Hepatocyte (in vitro differentiated cells): ENCODE results near the gene PCBP3. TPM values are rescaled to one million over a fixed set of nuclear protein-coding genes. Genes with fewer than 3 reads are reported as not detected.

Source experiments
- DNase-seq: peaks from one replicate; pipeline ENCODE4 v3.0.0-alpha.2; 2016; ENCODE audit warnings: low spot score
- H2AFZ ChIP-seq: fragments of 200-600 bp; sonication (generic); 2 replicates; pipeline ENCODE4 v1.6.0; 2016; ENCODE audit warnings: antibody characterized with exemption, mild to moderate bottlenecking
- H3K27ac ChIP-seq: fragments of 200-600 bp; sonication (generic); 2 replicates; pipeline ENCODE4 v1.5.1; 2016; ENCODE audit warnings: mild to moderate bottlenecking
- H3K27me3 ChIP-seq: fragments of 200-600 bp; sonication (generic); 2 replicates; pipeline ENCODE4 v1.6.1; 2016
- H3K36me3 ChIP-seq: fragments of 200-600 bp; sonication (generic); replicated peaks from 2 replicates; pipeline ENCODE4 v1.5.1; 2016; ENCODE audit warnings: low read depth; ENCODE audit not compliant: insufficient read depth
- H3K4me1 ChIP-seq: fragments of 200-600 bp; sonication (generic); 2 replicates; pipeline ENCODE4 v1.5.1; 2016; ENCODE audit warnings: mild to moderate bottlenecking, moderate library complexity; ENCODE audit not compliant: insufficient read depth
- H3K4me2 ChIP-seq: fragments of 200-600 bp; sonication (generic); 2 replicates; pipeline ENCODE4 v1.6.0; 2016
- H3K4me3 ChIP-seq: fragments of 200-600 bp; sonication (generic); 2 replicates; pipeline ENCODE4 v1.5.1; 2016; ENCODE audit warnings: mild to moderate bottlenecking
- H3K79me2 ChIP-seq: fragments of 200-600 bp; sonication (generic); 2 replicates; pipeline ENCODE4 v1.6.0; 2017; ENCODE audit warnings: mild to moderate bottlenecking
- H3K9me2 ChIP-seq: fragments of 200-600 bp; sonication (generic); replicated peaks from 2 replicates; pipeline ENCODE4 v1.6.0; 2017; ENCODE audit warnings: mild to moderate bottlenecking; ENCODE audit not compliant: insufficient read depth
- H3K9me3 ChIP-seq: fragments of 200-600 bp; sonication (generic); 2 replicates; pipeline ENCODE4 v1.5.1; 2016; ENCODE audit warnings: low read depth, mild to moderate bottlenecking
- H4K20me1 ChIP-seq: fragments of 200-600 bp; sonication (generic); 2 replicates; pipeline ENCODE4 v1.6.0; 2016; ENCODE audit warnings: mild to moderate bottlenecking; ENCODE audit not compliant: insufficient read depth, poor library complexity, severe bottlenecking
- EZH2 ChIP-seq: fragments of 200-600 bp; sonication (generic); IDR thresholded peaks from 2 replicates; pipeline ENCODE4 v1.6.1; 2016; ENCODE audit warnings: antibody characterized with exemption, mild to moderate bottlenecking, borderline replicate concordance
- EZH2phosphoT487 ChIP-seq: fragments of 200-600 bp; sonication (generic); IDR thresholded peaks from one replicate; pipeline ENCODE4 v1.6.1; 2018; ENCODE audit warnings: antibody characterized with exemption, mild to moderate bottlenecking, low read depth, moderate library complexity; ENCODE audit not compliant: unreplicated experiment, severe bottlenecking
- WGBS: methylation state at CpG from one replicate; pipeline ENCODE4 v1.1.6; 2016; ENCODE audit warnings: low lambda C conversion rate; ENCODE audit errors: missing lambda C conversion rate; 5-methylcytosine and 5-hydroxymethylcytosine counted together
- polyA plus RNA-seq: library from polyadenylated mRNA; unstranded; fragments of >200 nt; fragmentation: Nextera tagmentation; extraction: Ambion mirVana; gene quantifications from 2 replicates; pipeline ENCODE4 v1.2.1, GENCODE V29; 2016
- total RNA-seq: library from RNA; depleted of rRNA; stranded (reverse); fragments of >200 nt; gene quantifications from 2 replicates; pipeline ENCODE4 v1.2.3, GENCODE V29; 2014
- TF ChIP-seq, protein P1 (sequence below): fragments of 200-600 bp; sonication (generic); IDR thresholded peaks from 2 replicates; pipeline ENCODE4 v1.5.1; 2016; ENCODE audit warnings: antibody characterized with exemption, mild to moderate bottlenecking; ENCODE audit not compliant: poor library complexity

PCBP3 gene
- total and polyA plus RNA-seq, 2 experiments from 2014 or later: 3.1 to 8.8 TPM

DNA sequence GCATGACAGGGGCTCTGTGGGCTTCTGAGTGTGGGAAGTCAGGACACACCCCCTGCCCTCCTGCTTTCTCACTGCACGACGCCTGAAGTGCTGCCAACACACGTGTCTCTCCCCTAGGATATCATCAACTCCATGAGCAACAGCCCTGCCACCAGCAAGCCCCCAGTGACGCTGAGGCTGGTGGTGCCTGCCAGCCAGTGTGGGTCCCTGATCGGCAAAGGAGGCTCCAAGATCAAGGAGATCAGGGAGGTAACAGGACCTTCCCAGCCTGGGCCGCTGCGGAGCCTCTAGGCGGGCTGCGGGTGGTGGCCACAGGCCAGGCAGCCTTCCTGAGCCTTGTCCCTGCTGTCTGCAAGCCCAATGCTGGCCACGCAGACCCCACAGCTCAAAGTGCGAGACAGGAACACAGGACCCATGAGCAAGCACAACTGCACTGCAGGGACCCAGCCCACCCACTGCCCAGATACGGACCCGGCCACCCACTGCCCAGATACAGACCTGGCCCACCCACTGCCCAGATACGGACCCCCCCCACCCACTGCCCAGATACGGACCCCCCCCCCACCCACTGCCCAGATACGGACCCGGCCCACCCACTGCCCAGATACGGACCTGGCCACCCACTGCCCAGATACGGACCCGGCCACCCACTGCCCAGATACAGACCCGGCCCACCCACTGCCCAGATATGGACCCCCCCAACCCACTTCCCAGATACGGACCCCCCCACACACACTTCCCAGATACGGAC, 265.9 kb downstream of the PCBP3 start:
- Histone ChIP-seq H3K27ac (no peak overlapping the region), H3K4me2 (no peak overlapping the region)

DNA sequence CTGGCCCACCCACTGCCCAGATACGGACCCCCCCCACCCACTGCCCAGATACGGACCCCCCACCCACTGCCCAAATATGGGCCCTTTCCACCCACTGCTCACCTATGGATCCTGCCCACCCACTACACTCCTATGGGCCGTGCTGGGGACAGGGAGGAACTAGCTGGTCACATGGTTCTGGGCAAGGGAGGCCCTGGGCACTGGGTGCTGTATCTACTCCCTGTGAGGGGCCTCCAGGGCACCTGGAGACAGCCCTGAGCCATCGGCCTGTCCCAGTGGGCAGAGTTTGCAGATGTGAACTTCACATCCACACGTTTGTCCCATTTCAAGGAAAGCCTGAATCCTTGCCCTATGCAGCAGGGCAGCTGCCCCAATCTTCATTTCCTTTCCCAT, 266.6 kb downstream of the PCBP3 start:
- Histone ChIP-seq H3K79me2 (no peaks in the 10 kb centered on the region), H3K4me2 (no peak overlapping the region), H3K9me3 (no peaks in the 10 kb centered on the region), H3K9me2 (no peaks in the 10 kb centered on the region), H3K27me3 (no peaks in the 10 kb centered on the region), H3K27ac (no peak overlapping the region), H2AFZ (no peak overlapping the region), H4K20me1 (no peaks in the 10 kb centered on the region), H3K4me3 (no peak overlapping the region), H3K36me3 (no peaks in the 10 kb centered on the region), H3K4me1 (no peaks in the 10 kb centered on the region)
- TF ChIP-seq, protein P1, sequence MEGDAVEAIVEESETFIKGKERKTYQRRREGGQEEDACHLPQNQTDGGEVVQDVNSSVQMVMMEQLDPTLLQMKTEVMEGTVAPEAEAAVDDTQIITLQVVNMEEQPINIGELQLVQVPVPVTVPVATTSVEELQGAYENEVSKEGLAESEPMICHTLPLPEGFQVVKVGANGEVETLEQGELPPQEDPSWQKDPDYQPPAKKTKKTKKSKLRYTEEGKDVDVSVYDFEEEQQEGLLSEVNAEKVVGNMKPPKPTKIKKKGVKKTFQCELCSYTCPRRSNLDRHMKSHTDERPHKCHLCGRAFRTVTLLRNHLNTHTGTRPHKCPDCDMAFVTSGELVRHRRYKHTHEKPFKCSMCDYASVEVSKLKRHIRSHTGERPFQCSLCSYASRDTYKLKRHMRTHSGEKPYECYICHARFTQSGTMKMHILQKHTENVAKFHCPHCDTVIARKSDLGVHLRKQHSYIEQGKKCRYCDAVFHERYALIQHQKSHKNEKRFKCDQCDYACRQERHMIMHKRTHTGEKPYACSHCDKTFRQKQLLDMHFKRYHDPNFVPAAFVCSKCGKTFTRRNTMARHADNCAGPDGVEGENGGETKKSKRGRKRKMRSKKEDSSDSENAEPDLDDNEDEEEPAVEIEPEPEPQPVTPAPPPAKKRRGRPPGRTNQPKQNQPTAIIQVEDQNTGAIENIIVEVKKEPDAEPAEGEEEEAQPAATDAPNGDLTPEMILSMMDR: no peak
- no peak for TF ChIP-seq EZH2phosphoT487
- TF ChIP-seq EZH2: no peak
- no peak for DNase-seq
- 80% methylated on average over 4 of the region's 5 CpGs for WGBS

More for the DNA sequence above, 265.9 kb downstream of the PCBP3 start:
- H3K36me3 ChIP-seq: no peaks in the 10 kb centered on the region
- H3K4me1 ChIP-seq: no peaks in the 10 kb centered on the region
- no peak overlapping the region for H3K4me3 ChIP-seq
- H3K79me2 ChIP-seq: no peaks in the 10 kb centered on the region
- H3K9me3 ChIP-seq: no peaks in the 10 kb centered on the region
- H3K27me3 ChIP-seq: no peaks in the 10 kb centered on the region
- no peak for DNase-seq
- WGBS: 95% methylated on average over 11 of the region's 23 CpGs
- H4K20me1 ChIP-seq: no peaks in the 10 kb centered on the region
- no peak overlapping the region for H2AFZ ChIP-seq
- TF ChIP-seq, protein P1: no peak
- no peak for TF ChIP-seq EZH2phosphoT487
- no peak for TF ChIP-seq EZH2
- no peaks in the 10 kb centered on the region for H3K9me2 ChIP-seq

DNA sequence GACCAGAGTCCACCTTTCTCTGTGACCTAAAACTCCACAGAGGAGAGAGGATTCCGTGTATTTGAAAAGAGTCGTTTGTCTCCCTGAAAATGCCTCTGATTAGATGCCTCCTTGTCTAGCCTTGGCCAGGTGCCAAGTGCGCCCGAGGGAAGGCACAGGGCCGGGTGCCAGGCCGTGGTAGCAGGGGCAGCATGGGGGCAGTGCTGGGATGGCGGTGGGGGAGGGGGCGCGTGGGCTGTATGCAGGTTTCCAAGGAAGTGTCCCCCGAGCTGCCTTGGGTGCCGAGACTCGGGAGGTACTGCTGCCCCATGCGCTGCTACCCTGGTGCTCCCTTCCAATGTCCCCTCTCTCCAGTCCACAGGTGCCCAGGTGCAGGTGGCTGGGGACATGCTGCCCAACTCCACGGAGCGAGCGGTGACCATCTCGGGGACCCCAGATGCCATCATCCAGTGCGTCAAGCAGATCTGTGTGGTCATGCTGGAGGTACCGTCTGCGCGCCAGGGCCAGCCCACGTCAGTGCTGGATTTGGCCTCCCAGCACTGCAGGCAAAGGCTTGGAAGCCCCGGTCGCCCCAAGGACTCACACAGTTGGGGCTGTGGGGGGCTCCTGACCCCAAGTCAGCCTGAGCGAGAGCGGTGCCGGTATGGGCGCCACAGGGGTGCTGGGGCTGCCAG, 267.2 kb downstream of the PCBP3 start:
- Histone ChIP-seq H3K9me3 (no peaks in the 10 kb centered on the region), H3K4me1 (no peaks in the 10 kb centered on the region), H2AFZ (no peak overlapping the region), H3K27me3 (no peaks in the 10 kb centered on the region), H3K79me2 (no peaks in the 10 kb centered on the region), H3K9me2 (no peaks in the 10 kb centered on the region), H4K20me1 (no peaks in the 10 kb centered on the region), H3K36me3 (no peaks in the 10 kb centered on the region), H3K4me3 (no peak overlapping the region), H3K27ac (no peak overlapping the region), H3K4me2 (no peak overlapping the region)
- TF ChIP-seq EZH2phosphoT487: no peak
- no peak for TF ChIP-seq EZH2
- TF ChIP-seq, protein P1: no peak
- WGBS: 88% methylated on average over 20 of the region's 28 CpGs
- DNase-seq: no peak
